Activated CD8-positive, alpha-beta memory T cell treated with anti-CD3 and anti-CD28 coated beads, Interleukin-2, amount 10 ng/mL, durations not matched to agents 7 days and 5 days (primary cell): ENCODE data around the gene APLF. TPM values are rescaled to one million over a fixed set of nuclear protein-coding genes. Genes with fewer than 3 reads are reported as not detected.

ENCODE experiments used
- ATAC-seq: fragments of 150-1000 bp; cut with Tn5 transposase; one replicate; pipeline ENCODE4 v1.10.0; 2021; ENCODE audit warnings: moderate library complexity
- CTCF ChIA-PET: fragments of 350-600 bp; sonication (Branson Sonifier 250); formaldehyde crosslinking; loops from one replicate; lab custom pipeline; 2021; ENCODE audit warnings: antibody characterized with exemption; lab: Charles Lee
- DNase-seq: peaks from one replicate; pipeline ENCODE4 v3.0.0-alpha.2; 2020
- H3K27ac Mint-ChIP-seq: one replicate; pipeline ENCODE4 v1.8.0; 2021; ENCODE audit warnings: mild to moderate bottlenecking, mixed read lengths
- H3K27me3 Mint-ChIP-seq: one replicate; pipeline ENCODE4 v1.8.0; 2021; ENCODE audit warnings: mixed read lengths
- H3K36me3 Mint-ChIP-seq: one replicate; pipeline ENCODE4 v1.8.0; 2021; ENCODE audit warnings: mild to moderate bottlenecking, mixed read lengths
- H3K4me1 Mint-ChIP-seq: one replicate; pipeline ENCODE4 v1.8.0; 2021; ENCODE audit warnings: mixed read lengths
- H3K4me3 Mint-ChIP-seq: one replicate; pipeline ENCODE4 v1.8.0; 2021; ENCODE audit warnings: mild to moderate bottlenecking, moderate library complexity, mixed read lengths
- H3K9me3 Mint-ChIP-seq: one replicate; pipeline ENCODE4 v1.8.0; 2022; ENCODE audit warnings: low read depth, mixed read lengths
- total RNA-seq, 2 experiments: library from RNA; stranded (reverse); gene quantifications; one replicate each; pipeline ENCODE4 v1.2.3, GENCODE V29; 2021

The APLF gene
- total RNA-seq, 2 experiments from 2014 or later: 3.0 to 3.3 TPM

GRCh38 chr2:68623820-68624219 lies 156.4 kb downstream of the APLF start:
- CTCF ChIA-PET: interaction anchor here (1.0 kb wide), 1 partner anchor 29 kb away, joined by 3 read pairs; no protein-coding TSS in a partner anchor
- no peak overlapping the region for H3K27ac Mint-ChIP-seq
- peaks cover 6% of the 10 kb centered on the region for H3K36me3 Mint-ChIP-seq
- DNase-seq (no peak), ATAC-seq (no peak)
- no peak overlapping the region for H3K4me3 Mint-ChIP-seq
- H3K9me3 Mint-ChIP-seq: peaks cover 2% of the 10 kb centered on the region
- H3K4me1 Mint-ChIP-seq: no peaks in the 10 kb centered on the region
- peaks cover 11% of the 10 kb centered on the region for H3K27me3 Mint-ChIP-seq

GRCh38 chr2:68627615-68628014 lies 160.2 kb downstream of the APLF start:
- Mint-ChIP-seq H3K9me3 (peaks cover under 1% of the 10 kb centered on the region), H3K4me3 (no peak overlapping the region), H3K36me3 (peaks cover 2% of the 10 kb centered on the region), H3K27ac (no peak overlapping the region), H3K27me3 (peaks cover 26% of the 10 kb centered on the region), H3K4me1 (no peaks in the 10 kb centered on the region)
- ATAC-seq (no peak), DNase-seq (no peak)
- CTCF ChIA-PET: no interaction called here

Other genes with a start within 250 kb of the APLF start
- gene PPP3R1, start 215.1 kb upstream of the APLF start, total RNA-seq: 10 to 100 TPM; 58.6 to 86.4 TPM
- not detected for gene CNRIP1, start 147.6 kb upstream of the APLF start, total RNA-seq
- gene PLEK, start 102.3 kb upstream of the APLF start, total RNA-seq: 10 to 100 TPM; 31.8 to 42.5 TPM
- 1 to 10 TPM; 3.3 to 3.4 TPM for gene FBXO48, start 291 bp upstream of the APLF start, total RNA-seq
- not detected for gene PROKR1, start 176.0 kb downstream of the APLF start, total RNA-seq